ENCODE measurements around the gene KCNG1. TPM values are rescaled to one million over a fixed set of nuclear protein-coding genes. Genes with fewer than 3 reads are reported as not detected.

KCNG1 gene
- total and polyA plus RNA-seq, 9 donors, result 0.15 to 4.9 (median 1.1) TPM

GRCh38 chr20:51042064-51042463 is 19.2 kb upstream of the KCNG1 start:
- 56 to 64% (median 56%) methylated on average over 6 of the region's 6 CpGs for WGBS, 3 donors
- intact Hi-C loops (cut with DNase I), result no loop called here
- H3K27ac ChIP-seq, result no peak overlapping the region
- TF ChIP-seq EP300 (IDR thresholded peaks at IDR 0.05) (no peak), POLR2A (IDR thresholded peaks at IDR 0.05) (no peak), CTCF (IDR thresholded peaks at IDR 0.05) (no peak)
- H3K36me3 ChIP-seq, result no peaks in the 10 kb centered on the region
- no peak overlapping the region for H3K4me3 ChIP-seq
- no peaks in the 10 kb centered on the region for H3K4me1 ChIP-seq (ENCODE audit: insufficient read depth)
- no peaks in the 10 kb centered on the region for H3K27me3 ChIP-seq
- no peaks in the 10 kb centered on the region for H3K9me3 ChIP-seq
- DNase-seq, result no peak

- intact Hi-C loops (cut with DNase I), result no loop called here
- TF ChIP-seq CTCF (IDR thresholded peaks at IDR 0.05) (no peak), POLR2A (IDR thresholded peaks at IDR 0.05) (no peak), EP300 (IDR thresholded peaks at IDR 0.05) (no peak)
- no peaks in the 10 kb centered on the region for H3K4me1 ChIP-seq (ENCODE audit: insufficient read depth)
- H3K27me3 ChIP-seq, result no peaks in the 10 kb centered on the region
- WGBS, 3 donors, result 87 to 90% (median 89%) methylated on average over 14 of the region's 14 CpGs
- DNase-seq, result no peak
- no peak overlapping the region for H3K27ac ChIP-seq
- no peak overlapping the region for H3K4me3 ChIP-seq
- no peaks in the 10 kb centered on the region for H3K9me3 ChIP-seq
- no peaks in the 10 kb centered on the region for H3K36me3 ChIP-seq
These were observed 14.7 kb upstream of the KCNG1 start for GRCh38 chr20:51037532-51038115.

- TF ChIP-seq EP300 (IDR thresholded peaks at IDR 0.05) (no peak), POLR2A (IDR thresholded peaks at IDR 0.05) (no peak), CTCF (IDR thresholded peaks at IDR 0.05) (no peak)
- intact Hi-C loops (cut with DNase I), result no loop called here
- no peaks in the 10 kb centered on the region for H3K27me3 ChIP-seq
- 75 to 83% (median 80%) methylated on average over 7 of the region's 7 CpGs for WGBS, 3 donors
- H3K4me1 ChIP-seq (ENCODE audit: insufficient read depth), result no peaks in the 10 kb centered on the region
- no peak for DNase-seq
- H3K36me3 ChIP-seq, result no peaks in the 10 kb centered on the region
- H3K4me3 ChIP-seq, result no peak overlapping the region
- no peak overlapping the region for H3K27ac ChIP-seq
- no peaks in the 10 kb centered on the region for H3K9me3 ChIP-seq
These were observed 14.1 kb upstream of the KCNG1 start for GRCh38 chr20:51036827-51037531.

- TF ChIP-seq EP300 (IDR thresholded peaks at IDR 0.05) (no peak), POLR2A (IDR thresholded peaks at IDR 0.05) (no peak), CTCF (IDR thresholded peaks at IDR 0.05) (no peak)
- Histone ChIP-seq H3K4me1 (ENCODE audit: insufficient read depth) (no peaks in the 10 kb centered on the region), H3K4me3 (no peak overlapping the region), H3K27ac (no peak overlapping the region), H3K36me3 (no peaks in the 10 kb centered on the region), H3K9me3 (no peaks in the 10 kb centered on the region), H3K27me3 (no peaks in the 10 kb centered on the region)
- intact Hi-C loops (cut with DNase I), result no loop called here
- no peak for DNase-seq
- 64 to 75% (median 68%) methylated on average over 4 of the region's 4 CpGs for WGBS, 3 donors
These were observed 13.3 kb upstream of the KCNG1 start for GRCh38 chr20:51036226-51036625.
